ENCODE data around the gene CASP9.

Gene CASP9

GRCh38 chr1:15477646-15478212 lies 46.3 kb downstream of the CASP9 start:
- Histone ChIP-seq H3K27ac (replicated peaks) (no peak overlapping the region), H3K27me3 (ENCODE audit: insufficient read depth, poor library complexity, severe bottlenecking) (no peaks in the 10 kb centered on the region), H3K4me3 (replicated peaks; ENCODE audit: insufficient read depth, low read length) (no peak overlapping the region)
- no peak for DNase-seq (ENCODE audit: low read depth in 1 of 2, low spot score in 1 of 2)
- TF ChIP-seq SPI1 (IDR thresholded peaks at IDR 0.05; ENCODE audit: borderline replicate concordance, low read depth) (no peak), GABPA (IDR thresholded peaks at IDR 0.05; ENCODE audit: low read depth) (no peak), REST (IDR thresholded peaks at IDR 0.05; ENCODE audit: insufficient replicate concordance, low read depth) (no peak), CTCF (IDR thresholded peaks at IDR 0.05; ENCODE audit: insufficient read depth, low read length) (no peak), POLR2AphosphoS5 (IDR thresholded peaks at IDR 0.05; ENCODE audit: low read depth) (no peak)

GRCh38 chr1:15476927-15477326 lies 47.1 kb downstream of the CASP9 start:
- no peak for DNase-seq (ENCODE audit: low read depth in 1 of 2, low spot score in 1 of 2)
- Histone ChIP-seq H3K4me3 (replicated peaks; ENCODE audit: insufficient read depth, low read length) (no peak overlapping the region), H3K27ac (replicated peaks) (no peak overlapping the region), H3K27me3 (ENCODE audit: insufficient read depth, poor library complexity, severe bottlenecking) (no peaks in the 10 kb centered on the region)
- TF ChIP-seq CTCF (IDR thresholded peaks at IDR 0.05; ENCODE audit: insufficient read depth, low read length) (no peak), SPI1 (IDR thresholded peaks at IDR 0.05; ENCODE audit: borderline replicate concordance, low read depth) (no peak), REST (IDR thresholded peaks at IDR 0.05; ENCODE audit: insufficient replicate concordance, low read depth) (no peak), GABPA (IDR thresholded peaks at IDR 0.05; ENCODE audit: low read depth) (no peak), POLR2AphosphoS5 (IDR thresholded peaks at IDR 0.05; ENCODE audit: low read depth) (no peak)

- TF ChIP-seq GABPA (IDR thresholded peaks at IDR 0.05; ENCODE audit: low read depth), result no peak
- TF ChIP-seq SPI1 (IDR thresholded peaks at IDR 0.05; ENCODE audit: borderline replicate concordance, low read depth), result no peak
- no peak for TF ChIP-seq REST (IDR thresholded peaks at IDR 0.05; ENCODE audit: insufficient replicate concordance, low read depth)
- no peak for TF ChIP-seq POLR2AphosphoS5 (IDR thresholded peaks at IDR 0.05; ENCODE audit: low read depth)
- TF ChIP-seq CTCF (IDR thresholded peaks at IDR 0.05; ENCODE audit: insufficient read depth, low read length), result no peak
- no peaks in the 10 kb centered on the region for H3K27me3 ChIP-seq (ENCODE audit: insufficient read depth, poor library complexity, severe bottlenecking)
- DNase-seq (ENCODE audit: low read depth in 1 of 2, low spot score in 1 of 2), result no peak
- H3K27ac ChIP-seq (replicated peaks), result no peak within 1 kb of the TSS
- no peak within 1 kb of the TSS for H3K4me3 ChIP-seq (replicated peaks; ENCODE audit: insufficient read depth, low read length)
These were observed 48.2 kb downstream of the CASP9 start, which contains the start of gene CELA2B for GRCh38 chr1:15475752-15476314. Gene CELA2B (plus strand): TSS chr1:15476104. CDS start chr1:15476126, 22 bp downstream.

Measured in HL-60 (cell line).